ENCODE measurements around the gene CERKL. TPM values are rescaled to one million over a fixed set of nuclear protein-coding genes. Genes with fewer than 3 reads are reported as not detected.

Gene CERKL
- total RNA-seq, 3 donors from 2014 or later = 0.12 TPM; not detected in 2

GRCh38 chr2:181660181-181660580 is 3.3 kb upstream of the CERKL start:
- Histone ChIP-seq H3K4me3 (no peak overlapping the region), H3K4me1 (ENCODE audit: low read depth) (no peaks in the 10 kb centered on the region), H3K36me3 (ENCODE audit: low read depth) (no peaks in the 10 kb centered on the region), H3K9me3 (peaks cover under 1% of the 10 kb centered on the region)
- peak; percentile 19 for ATAC-seq
- DNase-seq = no peak
- intact Hi-C loops (cut with DNase I, micrococcal nuclease) = no loop called here
- TF ChIP-seq, protein P1, sequence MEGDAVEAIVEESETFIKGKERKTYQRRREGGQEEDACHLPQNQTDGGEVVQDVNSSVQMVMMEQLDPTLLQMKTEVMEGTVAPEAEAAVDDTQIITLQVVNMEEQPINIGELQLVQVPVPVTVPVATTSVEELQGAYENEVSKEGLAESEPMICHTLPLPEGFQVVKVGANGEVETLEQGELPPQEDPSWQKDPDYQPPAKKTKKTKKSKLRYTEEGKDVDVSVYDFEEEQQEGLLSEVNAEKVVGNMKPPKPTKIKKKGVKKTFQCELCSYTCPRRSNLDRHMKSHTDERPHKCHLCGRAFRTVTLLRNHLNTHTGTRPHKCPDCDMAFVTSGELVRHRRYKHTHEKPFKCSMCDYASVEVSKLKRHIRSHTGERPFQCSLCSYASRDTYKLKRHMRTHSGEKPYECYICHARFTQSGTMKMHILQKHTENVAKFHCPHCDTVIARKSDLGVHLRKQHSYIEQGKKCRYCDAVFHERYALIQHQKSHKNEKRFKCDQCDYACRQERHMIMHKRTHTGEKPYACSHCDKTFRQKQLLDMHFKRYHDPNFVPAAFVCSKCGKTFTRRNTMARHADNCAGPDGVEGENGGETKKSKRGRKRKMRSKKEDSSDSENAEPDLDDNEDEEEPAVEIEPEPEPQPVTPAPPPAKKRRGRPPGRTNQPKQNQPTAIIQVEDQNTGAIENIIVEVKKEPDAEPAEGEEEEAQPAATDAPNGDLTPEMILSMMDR (IDR thresholded peaks at IDR 0.05) = no peak

GRCh38 chr2:181658444-181658843 is 1.5 kb upstream of the CERKL start:
- DNase-seq (no peak), ATAC-seq (no peak)
- H3K36me3 ChIP-seq (ENCODE audit: low read depth) = no peaks in the 10 kb centered on the region
- H3K9me3 ChIP-seq = no peaks in the 10 kb centered on the region
- intact Hi-C loops (cut with DNase I, micrococcal nuclease) = no loop called here
- no peaks in the 10 kb centered on the region for H3K4me1 ChIP-seq (ENCODE audit: low read depth)
- TF ChIP-seq, protein P1 (IDR thresholded peaks at IDR 0.05) = no peak
- H3K4me3 ChIP-seq = no peak overlapping the region

DNA sequence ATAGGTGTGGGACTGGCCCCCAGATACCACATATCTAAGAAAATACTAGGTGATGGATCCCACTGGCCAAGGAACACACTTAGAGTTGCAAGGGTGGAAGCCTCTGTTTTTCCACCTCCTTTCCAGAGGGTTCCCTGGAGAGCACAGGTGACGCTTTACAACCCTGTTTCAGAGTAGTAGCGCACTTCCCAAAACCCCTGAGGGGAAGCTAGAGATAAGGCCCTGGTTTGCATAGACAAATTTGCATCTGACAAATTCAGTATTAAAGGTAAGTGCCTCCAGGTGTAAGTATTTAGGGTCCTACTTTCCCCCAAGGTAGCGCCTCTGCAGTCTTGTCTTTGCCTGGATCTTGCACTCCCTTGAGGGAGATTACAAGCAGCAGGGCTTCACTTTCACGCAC is 474 bp upstream of the CERKL start:
- DNase-seq = no peak
- ATAC-seq = no peak
- Histone ChIP-seq H3K36me3 (ENCODE audit: low read depth) (no peaks in the 10 kb centered on the region), H3K4me1 (ENCODE audit: low read depth) (no peaks in the 10 kb centered on the region), H3K9me3 (no peaks in the 10 kb centered on the region), H3K4me3 (no peak overlapping the region)
- intact Hi-C loops (cut with DNase I, micrococcal nuclease) = no loop called here
- TF ChIP-seq, protein P1 (IDR thresholded peaks at IDR 0.05) = no peak

- no peaks in the 10 kb centered on the region for H3K9me3 ChIP-seq
- H3K4me1 ChIP-seq (ENCODE audit: low read depth) = no peaks in the 10 kb centered on the region
- TF ChIP-seq, protein P1 (IDR thresholded peaks at IDR 0.05) = no peak
- DNase-seq (no peak), ATAC-seq (no peak)
- H3K4me3 ChIP-seq = no peak overlapping the region
- H3K36me3 ChIP-seq (ENCODE audit: low read depth) = no peaks in the 10 kb centered on the region
- intact Hi-C loops (cut with DNase I, micrococcal nuclease) = no loop called here
Measured at GRCh38 chr2:181655519-181655918, 1.4 kb downstream of the CERKL start.

DNA sequence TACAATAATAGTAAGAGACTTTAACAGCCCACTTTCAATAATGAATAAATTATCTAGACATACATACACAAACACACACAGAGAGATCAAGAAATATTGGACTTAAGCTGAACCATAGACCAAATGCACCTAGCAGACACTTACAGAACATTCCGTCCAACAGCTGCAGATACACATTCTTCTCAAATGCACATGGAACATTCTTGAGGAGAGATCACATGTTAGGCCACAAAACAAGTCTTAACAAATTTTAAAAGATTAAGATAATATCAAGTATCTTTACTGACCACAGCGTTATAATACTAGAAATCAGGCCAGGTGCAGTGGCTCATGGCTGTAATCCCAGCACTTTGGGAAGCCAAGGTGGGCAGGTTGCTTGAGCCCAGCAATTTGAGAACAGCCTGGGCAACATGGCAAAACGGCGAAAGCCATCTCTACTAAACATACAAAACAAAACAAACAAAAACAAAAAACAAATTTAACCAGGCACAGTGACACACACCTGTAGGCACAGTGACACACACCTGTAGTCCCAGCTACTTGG is 7.4 kb downstream of the CERKL start:
- intact Hi-C loops (cut with DNase I, micrococcal nuclease) = no loop called here
- Histone ChIP-seq H3K4me3 (no peak overlapping the region), H3K36me3 (ENCODE audit: low read depth) (no peaks in the 10 kb centered on the region), H3K4me1 (ENCODE audit: low read depth) (no peaks in the 10 kb centered on the region), H3K9me3 (no peaks in the 10 kb centered on the region)
- no peak for ATAC-seq
- DNase-seq = no peak
- TF ChIP-seq, protein P1 (IDR thresholded peaks at IDR 0.05) = no peak

Data from mucosa of descending colon (tissue), 3 donors.